HCT116 (cell line): ENCODE results near the gene MAP3K6. TPM values are rescaled to one million over a fixed set of nuclear protein-coding genes. Genes with fewer than 3 reads are reported as not detected.

Experiments used
- ATAC-seq: fragments of 200-7000 bp; cut with Tn5 transposase; 2 replicates; pipeline ENCODE4 v1.9.1; 2020; ENCODE audit warnings: mild to moderate bottlenecking, moderate library complexity
- BruUV-seq: library from RNA; stranded (reverse); fragments of 400-500 nt; replicated peaks from 2 replicates; lab custom pipeline; 2021; lab: Mats Ljungman, UMichigan
- CTCF ChIA-PET: fragments of 300-600 bp; sonication (Branson Sonifier 250); formaldehyde crosslinking; loops from one replicate; lab custom pipeline; 2021; ENCODE audit warnings: antibody characterized with exemption; lab: Charles Lee
- POLR2A ChIA-PET: fragments of 300-600, 350-600 bp; sonication (Branson Sonifier 250); formaldehyde crosslinking; loops from one replicate; lab custom pipeline; 2021; ENCODE audit warnings: antibody characterized with exemption; lab: Charles Lee
- RAD21 ChIA-PET, 2 experiments: fragments of 300-600 bp; sonication (Branson Sonifier 250); formaldehyde crosslinking; loops; one replicate each; lab custom pipeline; 2023; ENCODE audit warnings: low total read pairs in 2 of 2; ENCODE audit not compliant: uncharacterized antibody in 2 of 2, unreplicated experiment in 2 of 2, low non-redundant PET in 1 of 2; lab: Charles Lee
- DNase-seq: peaks from one replicate; pipeline ENCODE4 v3.0.0-alpha.2; 2010; ENCODE audit warnings: low read depth, low spot score
- H2AFZ ChIP-seq: fragments of 200-600 bp; shearing (Covaris generic), sonication (generic); 2 replicates; pipeline ENCODE4 v1.6.1; 2017; ENCODE audit warnings: low read depth, mixed run types, mixed read lengths, antibody characterized with exemption, low read length; ENCODE audit not compliant: poor library complexity, severe bottlenecking
- H3K27ac ChIP-seq: 2 replicates; pipeline ENCODE4 v1.5.1; 2012; ENCODE audit warnings: low read depth, low read length
- H3K27me3 ChIP-seq: fragments of 200-600 bp; sonication (generic); 2 replicates; pipeline ENCODE4 v1.6.1; 2016; ENCODE audit warnings: mixed run types, low read length, mixed read lengths; ENCODE audit not compliant: insufficient read depth
- H3K36me3 ChIP-seq, 2 experiments: fragments of 200-500 bp in 1 of 2; fragments of 200-600 bp in 1 of 2; sonication (Bioruptor generic) in 1 of 2; sonication (generic) in 1 of 2; 2 replicates each; pipeline versions ENCODE4 v1.5.1 to v1.6.1; 2014 to 2016; ENCODE audit warnings: low read length in 2 of 2, inconsistent platforms in 1 of 2, mixed read lengths in 1 of 2, mixed run types in 1 of 2; ENCODE audit not compliant: insufficient read depth in 2 of 2, control insufficient read depth in 1 of 2
- H3K4me1 ChIP-seq, 2 experiments: fragments of 200-600 bp in 1 of 2; sonication (generic) in 1 of 2; 2 replicates each; pipeline versions ENCODE4 v1.5.1 to v1.6.1; 2012 to 2017; ENCODE audit warnings: low read length in 2 of 2, inconsistent platforms in 1 of 2, mild to moderate bottlenecking in 1 of 2, mixed read lengths in 1 of 2, mixed run types in 1 of 2, moderate library complexity in 1 of 2; ENCODE audit not compliant: insufficient read depth in 2 of 2, control insufficient read depth in 1 of 2
- H3K4me2 ChIP-seq: fragments of 200-600 bp; sonication (generic); 2 replicates; pipeline ENCODE4 v1.6.1; 2017; ENCODE audit warnings: mixed run types, low read length, mixed read lengths
- H3K4me3 ChIP-seq, 2 experiments: fragments of 200-600 bp in 1 of 2; sonication (generic) in 1 of 2; replicated peaks in 1 of 2; 2 replicates each; pipeline ENCODE4 v1.5.1; 2011 to 2016; ENCODE audit warnings: low read length in 2 of 2, control low read depth in 1 of 2, low read depth in 1 of 2, mild to moderate bottlenecking in 1 of 2, mixed read lengths in 1 of 2, mixed run types in 1 of 2
- H3K79me2 ChIP-seq: fragments of 200-600 bp; sonication (generic); 2 replicates; pipeline ENCODE4 v1.6.1; 2017; ENCODE audit warnings: mild to moderate bottlenecking, mixed run types, low read length, moderate library complexity, mixed read lengths; ENCODE audit not compliant: insufficient read depth
- H3K9ac ChIP-seq: fragments of 200-600 bp; sonication (generic); 2 replicates; pipeline ENCODE4 v1.6.1; 2016; ENCODE audit warnings: low read length, mixed read lengths
- H3K9me2 ChIP-seq: fragments of 200-600 bp; sonication (generic), shearing (Covaris generic); 2 replicates; pipeline ENCODE4 v1.6.1; 2017; ENCODE audit warnings: mixed run types, mild to moderate bottlenecking, moderate library complexity; ENCODE audit not compliant: insufficient read depth
- H3K9me3 ChIP-seq, 2 experiments: fragments of 200-500 bp in 1 of 2; fragments of 200-600 bp in 1 of 2; sonication (Bioruptor generic) in 1 of 2; sonication (generic) in 1 of 2; 2 replicates each; pipeline ENCODE4 v1.6.1; 2014 to 2017; ENCODE audit warnings: low read length in 2 of 2, mixed read lengths in 2 of 2, inconsistent platforms in 1 of 2, low read depth in 1 of 2, mild to moderate bottlenecking in 1 of 2, mixed run types in 1 of 2, moderate library complexity in 1 of 2; ENCODE audit not compliant: control insufficient read depth in 1 of 2, insufficient read depth in 1 of 2
- H4K20me1 ChIP-seq: fragments of 200-600 bp; sonication (generic), shearing (Covaris generic); 2 replicates; pipeline ENCODE4 v1.6.1; 2017; ENCODE audit warnings: mixed run types, mild to moderate bottlenecking, moderate library complexity; ENCODE audit not compliant: insufficient read depth
- CEBPB ChIP-seq: IDR thresholded peaks from 2 replicates; pipeline ENCODE4 v1.6.1; 2012; ENCODE audit warnings: low read depth
- CTCF ChIP-seq, 3 experiments: fragments of 200-600 bp in 1 of 3; sonication (generic) in 1 of 3; IDR thresholded peaks in 2 of 3; conservative IDR thresholded peaks in 1 of 3; 2 replicates each; pipeline ENCODE4 v1.5.1; 2012 to 2017; ENCODE audit warnings: low read depth in 2 of 3, low read length in 2 of 3, antibody characterized with exemption in 1 of 3, borderline replicate concordance in 1 of 3, control low read depth in 1 of 3, mild to moderate bottlenecking in 1 of 3, mixed read lengths in 1 of 3, mixed run types in 1 of 3, moderate library complexity in 1 of 3; ENCODE audit not compliant: insufficient read depth in 1 of 3
- ELF1 ChIP-seq: IDR thresholded peaks from 2 replicates; pipeline ENCODE4 v1.6.1; 2012; ENCODE audit warnings: low read depth, borderline replicate concordance
- POLR2A ChIP-seq: IDR thresholded peaks from 2 replicates; pipeline ENCODE4 v1.7.0; 2011; ENCODE audit warnings: borderline replicate concordance; ENCODE audit not compliant: insufficient read depth, insufficient read length; ENCODE audit errors: extremely low read depth
- SIN3A ChIP-seq: IDR thresholded peaks from 2 replicates; pipeline ENCODE4 v1.6.1; 2012; ENCODE audit warnings: low read depth
- ZNF274 ChIP-seq: fragments of 200-500 bp; sonication (Bioruptor generic); IDR thresholded peaks from 2 replicates; pipeline ENCODE4 v1.6.1; 2014; ENCODE audit warnings: mild to moderate bottlenecking, low read depth, low read length, inconsistent platforms
- intact Hi-C: fragments of 100-400 bp; cut with micrococcal nuclease; formaldehyde crosslinking; loops from 2 replicates; pipeline ENCODE4 v1.10.0; 2022
- total RNA-seq: library from RNA; stranded (reverse); gene quantifications from one replicate; pipeline ENCODE4 v1.2.1, GENCODE V29; 2021; ENCODE audit not compliant: unreplicated experiment

Gene MAP3K6
- total RNA-seq, 1 experiment from 2014 or later = 30.2 TPM

- ChIA-PET RAD21 (interaction anchor here in 1 of 2 experiments (0.5 kb wide), 1 partner anchor 407 kb away, joined by 3 read pairs; the partner anchor contains the start of gene KDF1), CTCF (interaction anchor here (1.3 to 3.3 kb wide), 11 partner anchors 9 to 323 kb away, joined by 3 to 28 read pairs (median 7); partner anchors contain the start of genes CD164L2, GPR3 and SYTL1), POLR2A (interaction anchor here (1.0 to 2.6 kb wide), 6 partner anchors 11 to 25 kb away, joined by 3 to 26 read pairs (median 6); partner anchors contain the start of genes CD164L2 and GPR3)
- no TSS peak for BruUV-seq
- TF ChIP-seq ZNF274 = no peak
- no peak for TF ChIP-seq POLR2A
- no peak for TF ChIP-seq SIN3A
- TF ChIP-seq CEBPB = no peak
- TF ChIP-seq ELF1 = no peak
- TF ChIP-seq CTCF (IDR thresholded peaks at IDR 0.05 in 2 of 3, conservative IDR thresholded peaks at IDR 0.05 in 1 of 3; ENCODE audit: borderline replicate concordance in 1 of 3, insufficient read depth in 1 of 3, low read depth in 2 of 3, low read length in 2 of 3) = no peak
- DNase-seq (no peak), ATAC-seq (peak; percentile 2; the same call in 1 of the 2 replicates)
- H4K20me1 ChIP-seq = no peaks in the 10 kb centered on the region
- H3K4me2 ChIP-seq = peak overlapping the region; percentile 95
- peaks cover 3% of the 10 kb centered on the region; the same call in 1 of the 2 replicates for H3K79me2 ChIP-seq
- peak overlapping the region; percentile 67 to 69 for H3K4me3 ChIP-seq
- peak overlapping the region; percentile 70 for H2AFZ ChIP-seq
- H3K36me3 ChIP-seq = peaks cover 0 to 4% of the 10 kb centered on the region in 2 experiments; a peak in 1 of 4 replicates
- H3K27ac ChIP-seq = peak overlapping the region; percentile 100
- H3K27me3 ChIP-seq = no peaks in the 10 kb centered on the region
- intact Hi-C loops = no loop called here
- H3K4me1 ChIP-seq = peaks cover 12 to 32% of the 10 kb centered on the region in 2 experiments
- peak overlapping the region; percentile 78 for H3K9ac ChIP-seq
- H3K9me3 ChIP-seq = no peaks in the 10 kb centered on the region
- H3K9me2 ChIP-seq = no peaks in the 10 kb centered on the region
Observed at GRCh38 chr1:27367160-27367650, 444 bp upstream of the MAP3K6 start.
